Measurements from ENCODE around the gene ZRANB3.

DNA sequence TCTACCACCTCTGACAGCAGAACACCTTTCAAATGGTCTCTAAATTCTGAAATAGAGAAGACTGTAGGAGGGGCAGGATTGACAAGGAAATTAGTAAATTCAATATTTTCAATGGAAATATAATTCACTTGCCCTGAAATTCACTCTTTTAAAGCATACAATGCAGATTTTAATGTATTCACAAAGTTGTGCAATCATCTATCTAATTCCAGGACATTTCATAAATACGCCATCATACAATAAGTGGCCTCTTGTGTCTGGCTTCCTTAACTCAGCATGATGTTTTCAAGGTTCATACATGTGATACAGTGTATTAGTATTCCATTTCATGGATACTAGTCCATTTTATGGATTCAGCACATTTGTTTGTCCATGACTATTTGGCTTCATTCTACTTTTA, 74.2 kb downstream of the ZRANB3 start:
- TF ChIP-seq, protein P1, sequence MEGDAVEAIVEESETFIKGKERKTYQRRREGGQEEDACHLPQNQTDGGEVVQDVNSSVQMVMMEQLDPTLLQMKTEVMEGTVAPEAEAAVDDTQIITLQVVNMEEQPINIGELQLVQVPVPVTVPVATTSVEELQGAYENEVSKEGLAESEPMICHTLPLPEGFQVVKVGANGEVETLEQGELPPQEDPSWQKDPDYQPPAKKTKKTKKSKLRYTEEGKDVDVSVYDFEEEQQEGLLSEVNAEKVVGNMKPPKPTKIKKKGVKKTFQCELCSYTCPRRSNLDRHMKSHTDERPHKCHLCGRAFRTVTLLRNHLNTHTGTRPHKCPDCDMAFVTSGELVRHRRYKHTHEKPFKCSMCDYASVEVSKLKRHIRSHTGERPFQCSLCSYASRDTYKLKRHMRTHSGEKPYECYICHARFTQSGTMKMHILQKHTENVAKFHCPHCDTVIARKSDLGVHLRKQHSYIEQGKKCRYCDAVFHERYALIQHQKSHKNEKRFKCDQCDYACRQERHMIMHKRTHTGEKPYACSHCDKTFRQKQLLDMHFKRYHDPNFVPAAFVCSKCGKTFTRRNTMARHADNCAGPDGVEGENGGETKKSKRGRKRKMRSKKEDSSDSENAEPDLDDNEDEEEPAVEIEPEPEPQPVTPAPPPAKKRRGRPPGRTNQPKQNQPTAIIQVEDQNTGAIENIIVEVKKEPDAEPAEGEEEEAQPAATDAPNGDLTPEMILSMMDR (conservative IDR thresholded peaks at IDR 0.05), result no peak
- no peak for TF ChIP-seq ZFX (IDR thresholded peaks at IDR 0.05)
